Gastroesophageal sphincter (tissue), 4 donors: ENCODE measurements around the gene PCAT6. TPM values are rescaled to one million over a fixed set of nuclear protein-coding genes. Genes with fewer than 3 reads are reported as not detected.

Experiments
- ATAC-seq: fragments of 150-250 bp; one replicate; pipeline ENCODE4 v1.9.1; 2016; ENCODE audit warnings: mild to moderate bottlenecking, moderate library complexity
- H3K27ac ChIP-seq, 4 donors: fragments of 200-600 bp; sonication (generic) in 3 of 4; 1 replicate in 3 of 4; 2 replicates in 1 of 4; pipeline ENCODE4 v1.5.1; 2016 to 2019
- H3K27me3 ChIP-seq: fragments of 200-600 bp; sonication (generic); one replicate; pipeline ENCODE4 v1.5.1; 2019
- H3K36me3 ChIP-seq, 2 donors: fragments of 200-600 bp; sonication (generic); one replicate each; pipeline ENCODE4 v1.5.1; 2019; ENCODE audit warnings: control low read depth in 1 of 2
- H3K4me1 ChIP-seq, 3 donors: fragments of 200-600 bp; sonication (generic); 1 replicate in 2 of 3; 2 replicates in 1 of 3; pipeline ENCODE4 v1.5.1; 2016 to 2019; ENCODE audit warnings: control low read depth in 2 of 3
- H3K4me3 ChIP-seq, 2 donors: fragments of 200-600 bp; sonication (generic); one replicate each; pipeline ENCODE4 v1.5.1; 2019; ENCODE audit warnings: mild to moderate bottlenecking in 1 of 2, moderate library complexity in 1 of 2
- H3K9me3 ChIP-seq, 3 donors: fragments of 200-600 bp; sonication (generic); one replicate each; pipeline ENCODE4 v1.5.1; 2017 to 2019; ENCODE audit warnings: control low read depth in 2 of 3
- EP300 ChIP-seq: sonication (generic); formaldehyde crosslinking; IDR thresholded peaks from one replicate; pipeline ENCODE4 v1.6.1; 2017; ENCODE audit warnings: antibody characterized with exemption, mild to moderate bottlenecking
- POLR2A ChIP-seq, 2 donors: fragments of 450-650 bp; IDR thresholded peaks; one replicate each; pipeline ENCODE4 v1.6.1; 2017; ENCODE audit warnings: antibody characterized with exemption in 2 of 2, mild to moderate bottlenecking in 2 of 2, moderate library complexity in 1 of 2
- POLR2AphosphoS5 ChIP-seq: sonication (generic); formaldehyde crosslinking; IDR thresholded peaks from one replicate; pipeline ENCODE4 v1.6.1; 2017; ENCODE audit warnings: antibody characterized with exemption
- WGBS, 2 donors: methylation state at CpG; one replicate each; pipeline ENCODE4 v1.1.5; 2018; ENCODE audit warnings: low coverage in 1 of 2; 5-methylcytosine and 5-hydroxymethylcytosine counted together
- total RNA-seq, 4 donors: library from RNA; depleted of rRNA; stranded (reverse); fragments of >200 nt; gene quantifications; one replicate each; pipeline ENCODE4 v1.1.0, GENCODE V29; 2016
- TF ChIP-seq, protein P1 (sequence below), 4 experiments: fragments of 200-600 bp in 2 of 4; fragments of 450-650 bp in 2 of 4; sonication (generic) in 1 of 4; IDR thresholded peaks; one replicate each; pipeline ENCODE4 v1.5.1; 2017 to 2019; ENCODE audit warnings: antibody characterized with exemption in 4 of 4, mild to moderate bottlenecking in 2 of 4, moderate library complexity in 2 of 4

Gene PCAT6
- total RNA-seq, 4 donors from 2014 or later = not detected

DNA sequence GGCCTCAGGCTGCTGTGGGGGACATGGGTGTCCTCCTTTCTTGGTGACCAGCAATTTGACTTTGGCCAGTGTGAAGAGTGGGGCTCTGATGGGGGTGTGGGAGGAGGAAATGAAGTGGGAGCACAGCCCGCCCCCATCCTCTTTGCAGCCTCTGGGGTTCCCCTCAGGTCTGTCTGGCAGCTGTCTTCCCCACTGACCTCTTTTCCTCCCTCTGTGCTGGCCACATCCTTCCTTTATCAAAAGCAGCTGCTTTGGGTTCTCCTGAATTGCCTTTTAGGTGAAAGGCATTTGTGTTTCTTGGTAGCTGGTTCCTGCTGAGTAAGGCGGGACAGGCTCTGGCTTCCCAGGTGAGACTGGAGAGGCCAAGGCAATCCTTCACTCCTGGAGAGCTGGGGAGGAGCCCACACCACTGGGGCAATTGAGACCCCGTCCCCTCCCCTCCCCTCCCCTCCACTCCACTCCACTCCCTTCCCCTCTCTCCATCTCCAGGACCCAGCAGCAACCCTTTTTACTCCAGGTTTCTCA lies 24.9 kb downstream of the PCAT6 start:
- no peak for TF ChIP-seq POLR2AphosphoS5
- no peak for TF ChIP-seq EP300
- TF ChIP-seq, protein P1, sequence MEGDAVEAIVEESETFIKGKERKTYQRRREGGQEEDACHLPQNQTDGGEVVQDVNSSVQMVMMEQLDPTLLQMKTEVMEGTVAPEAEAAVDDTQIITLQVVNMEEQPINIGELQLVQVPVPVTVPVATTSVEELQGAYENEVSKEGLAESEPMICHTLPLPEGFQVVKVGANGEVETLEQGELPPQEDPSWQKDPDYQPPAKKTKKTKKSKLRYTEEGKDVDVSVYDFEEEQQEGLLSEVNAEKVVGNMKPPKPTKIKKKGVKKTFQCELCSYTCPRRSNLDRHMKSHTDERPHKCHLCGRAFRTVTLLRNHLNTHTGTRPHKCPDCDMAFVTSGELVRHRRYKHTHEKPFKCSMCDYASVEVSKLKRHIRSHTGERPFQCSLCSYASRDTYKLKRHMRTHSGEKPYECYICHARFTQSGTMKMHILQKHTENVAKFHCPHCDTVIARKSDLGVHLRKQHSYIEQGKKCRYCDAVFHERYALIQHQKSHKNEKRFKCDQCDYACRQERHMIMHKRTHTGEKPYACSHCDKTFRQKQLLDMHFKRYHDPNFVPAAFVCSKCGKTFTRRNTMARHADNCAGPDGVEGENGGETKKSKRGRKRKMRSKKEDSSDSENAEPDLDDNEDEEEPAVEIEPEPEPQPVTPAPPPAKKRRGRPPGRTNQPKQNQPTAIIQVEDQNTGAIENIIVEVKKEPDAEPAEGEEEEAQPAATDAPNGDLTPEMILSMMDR (IDR thresholded peaks at IDR 0.05) = no peak
- TF ChIP-seq POLR2A (IDR thresholded peaks at IDR 0.05) = no peak
- H3K9me3 ChIP-seq = no peaks in the 10 kb centered on the region
- no peaks in the 10 kb centered on the region for H3K4me1 ChIP-seq
- H3K27me3 ChIP-seq = peaks cover 6% of the 10 kb centered on the region
- WGBS, 2 donors = 100% methylated on average over 1 of the region's 3 CpGs; no CpG with 5 or more reads in 1 of the 2 donors
- no peak overlapping the region for H3K4me3 ChIP-seq
- H3K27ac ChIP-seq = no peak overlapping the region
- no peak for ATAC-seq
- H3K36me3 ChIP-seq = no peaks in the 10 kb centered on the region

DNA sequence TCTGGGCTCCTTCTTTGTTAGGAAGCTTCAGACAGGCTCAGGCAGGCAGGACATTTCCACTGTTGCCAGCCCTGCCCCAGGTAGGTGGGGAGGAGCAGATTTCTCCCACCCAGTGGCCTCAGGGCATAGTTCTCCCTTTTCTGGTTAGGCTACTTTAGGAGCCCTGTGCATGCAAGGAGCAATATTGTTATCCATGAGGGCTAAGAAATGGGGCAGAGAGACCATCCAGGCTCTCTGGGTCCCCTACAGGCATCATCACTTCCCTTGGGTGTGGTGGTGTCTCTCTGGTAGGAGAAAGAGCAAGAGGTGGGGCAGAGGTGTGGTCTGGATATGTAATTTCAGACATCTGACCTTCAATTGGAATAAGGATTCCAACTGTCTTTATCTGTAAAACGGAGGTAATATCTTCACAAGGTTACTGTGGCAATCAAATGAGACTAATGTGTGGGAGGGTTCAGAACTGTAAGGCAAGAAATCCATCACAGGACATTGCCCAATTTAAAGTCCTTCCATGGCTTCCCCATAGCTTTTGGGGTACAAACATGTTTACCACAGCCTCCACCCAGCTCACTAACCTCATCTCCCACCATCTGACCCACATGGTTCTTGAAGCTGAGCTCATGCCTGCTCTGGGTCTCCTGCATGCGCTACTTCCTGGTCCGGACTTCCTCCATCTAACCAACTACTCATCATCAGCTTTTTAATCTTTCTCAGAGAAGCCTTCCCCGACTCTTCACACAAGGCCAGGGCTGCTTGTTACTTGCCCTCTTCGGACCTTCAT lies 26.1 kb downstream of the PCAT6 start:
- H3K4me3 ChIP-seq = no peak overlapping the region
- TF ChIP-seq, protein P1 (IDR thresholded peaks at IDR 0.05) = no peak
- TF ChIP-seq EP300 (no peak), POLR2A (IDR thresholded peaks at IDR 0.05) (no peak), POLR2AphosphoS5 (no peak)
- no peaks in the 10 kb centered on the region for H3K4me1 ChIP-seq
- no peaks in the 10 kb centered on the region for H3K9me3 ChIP-seq
- no peak overlapping the region for H3K27ac ChIP-seq
- H3K27me3 ChIP-seq = peaks cover 6% of the 10 kb centered on the region
- no peaks in the 10 kb centered on the region for H3K36me3 ChIP-seq
- 63 to 64% methylated on average over 3 to 5 of the region's 5 CpGs for WGBS, 2 donors
- no peak for ATAC-seq

DNA sequence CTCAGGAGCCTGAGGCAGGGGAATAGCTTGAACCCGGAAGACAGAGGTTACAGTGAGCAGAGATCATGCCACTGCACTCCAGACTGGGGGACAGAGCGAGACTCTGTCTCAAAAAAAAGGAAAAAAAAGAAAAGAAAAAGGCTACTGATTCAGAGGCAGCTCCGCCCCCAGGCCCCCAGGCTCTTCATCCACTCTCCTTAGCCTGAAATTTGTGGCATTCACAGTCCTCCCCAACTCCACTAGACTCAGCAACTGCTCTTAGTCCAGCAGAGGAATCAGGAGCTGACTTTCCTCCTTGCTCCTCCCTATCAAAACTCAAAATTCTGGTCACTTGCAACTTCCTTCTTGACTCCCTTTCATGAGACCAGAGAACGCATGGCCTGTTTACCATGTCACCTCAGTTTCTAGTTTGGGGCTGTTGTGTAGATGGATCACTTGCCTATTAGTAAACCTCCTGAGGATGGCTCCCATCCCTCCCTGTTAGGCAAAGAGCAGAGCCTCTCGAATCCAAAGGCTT lies 27.1 kb downstream of the PCAT6 start:
- no peaks in the 10 kb centered on the region for H3K4me1 ChIP-seq
- peaks cover 6% of the 10 kb centered on the region for H3K27me3 ChIP-seq
- H3K36me3 ChIP-seq = no peaks in the 10 kb centered on the region
- H3K9me3 ChIP-seq = no peaks in the 10 kb centered on the region
- TF ChIP-seq POLR2A (IDR thresholded peaks at IDR 0.05) (no peak), EP300 (no peak), POLR2AphosphoS5 (no peak)
- TF ChIP-seq, protein P1 (IDR thresholded peaks at IDR 0.05) = no peak
- WGBS, 2 donors = 79 to 83% methylated on average over 2 to 4 of the region's 5 CpGs
- H3K27ac ChIP-seq = no peak overlapping the region
- ATAC-seq = no peak
- H3K4me3 ChIP-seq = no peak overlapping the region

DNA sequence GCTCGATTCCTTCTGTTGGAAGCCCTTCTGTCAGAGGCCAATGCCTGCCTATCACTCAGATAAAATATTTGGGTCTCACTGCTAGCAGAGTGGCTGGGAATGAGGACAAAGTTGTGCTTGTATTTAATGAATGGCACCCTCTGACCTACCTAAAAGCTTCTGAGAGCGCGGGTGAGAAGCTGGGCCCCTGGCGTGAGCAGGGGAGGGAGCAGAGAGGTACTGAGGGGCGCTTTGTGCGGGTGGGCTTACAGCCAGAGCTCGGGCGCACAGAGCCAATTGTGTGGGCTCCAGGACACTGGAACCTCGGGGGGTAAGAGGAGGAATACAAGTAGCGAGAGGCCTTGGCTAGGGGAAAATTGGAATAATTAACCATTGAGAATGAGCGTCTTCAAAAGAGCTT lies 32.3 kb downstream of the PCAT6 start:
- H3K36me3 ChIP-seq = no peaks in the 10 kb centered on the region
- no peaks in the 10 kb centered on the region for H3K27me3 ChIP-seq
- H3K4me3 ChIP-seq = no peak overlapping the region
- H3K4me1 ChIP-seq = no peaks in the 10 kb centered on the region
- 58 to 59% methylated on average over 6 to 10 of the region's 11 CpGs for WGBS, 2 donors
- no peak for ATAC-seq
- no peak for TF ChIP-seq POLR2AphosphoS5
- no peak overlapping the region for H3K27ac ChIP-seq
- H3K9me3 ChIP-seq = no peaks in the 10 kb centered on the region

DNA sequence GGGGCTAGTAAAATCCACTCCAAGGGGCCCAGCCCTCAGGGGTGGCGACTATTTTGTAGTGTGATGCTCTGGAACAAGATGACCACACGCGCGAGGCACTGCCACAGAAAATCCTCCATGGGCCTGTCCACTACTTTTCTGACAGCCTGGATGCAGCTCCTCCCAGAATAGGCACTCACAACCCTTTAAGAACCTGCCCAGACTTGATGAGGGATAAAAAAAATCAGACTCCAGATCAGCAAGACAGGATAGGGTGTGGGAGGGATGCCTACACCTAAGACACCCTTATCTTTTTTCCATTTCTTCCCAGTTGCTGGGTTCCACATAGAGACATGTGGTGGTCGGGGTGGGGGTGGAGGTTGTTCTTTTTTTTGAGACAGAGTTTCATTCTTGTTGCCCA lies 33.5 kb downstream of the PCAT6 start:
- H3K27me3 ChIP-seq = no peaks in the 10 kb centered on the region
- no peak for ATAC-seq
- H3K27ac ChIP-seq = no peak overlapping the region
- no peaks in the 10 kb centered on the region for H3K36me3 ChIP-seq
- 80 to 95% methylated on average over 1 to 4 of the region's 5 CpGs for WGBS, 2 donors
- no peaks in the 10 kb centered on the region for H3K4me1 ChIP-seq
- H3K9me3 ChIP-seq = no peaks in the 10 kb centered on the region
- TF ChIP-seq POLR2A (IDR thresholded peaks at IDR 0.05) = no peak
- TF ChIP-seq, protein P1 (IDR thresholded peaks at IDR 0.05) = no peak
- no peak for TF ChIP-seq POLR2AphosphoS5
- TF ChIP-seq EP300 = no peak
- no peak overlapping the region for H3K4me3 ChIP-seq
